Testis (tissue), 3 donors: ENCODE measurements around the gene SRRD. TPM values are rescaled to one million over a fixed set of nuclear protein-coding genes. Genes with fewer than 3 reads are reported as not detected.

Source experiments
- DNase-seq: peaks from one replicate; pipeline ENCODE4 v3.0.0-alpha.2; 2019
- H3K27ac ChIP-seq, 2 donors: fragments of 200-600 bp; sonication (generic); one replicate each; pipeline ENCODE4 v1.5.1; 2019
- H3K27me3 ChIP-seq: fragments of 200-600 bp; sonication (generic); one replicate; pipeline ENCODE4 v1.5.1; 2019
- H3K36me3 ChIP-seq: fragments of 200-600 bp; sonication (generic); one replicate; pipeline ENCODE4 v1.5.1; 2017; ENCODE audit warnings: low read depth; ENCODE audit errors: missing control alignments
- H3K4me1 ChIP-seq: fragments of 200-600 bp; sonication (generic); one replicate; pipeline ENCODE4 v1.5.1; 2019
- H3K4me3 ChIP-seq, 2 donors: fragments of 200-600 bp; sonication (generic); one replicate each; pipeline ENCODE4 v1.5.1; 2017 to 2019
- H3K9me3 ChIP-seq: fragments of 200-600 bp; sonication (generic); one replicate; pipeline ENCODE4 v1.5.1; 2017
- POLR2A ChIP-seq: fragments of 450-650 bp; IDR thresholded peaks from one replicate; pipeline ENCODE4 v1.6.1; 2017; ENCODE audit warnings: antibody characterized with exemption, mild to moderate bottlenecking, moderate library complexity
- WGBS, 2 donors: methylation state at CpG; one replicate each; pipeline ENCODE4 v1.1.5; 2018; 5-methylcytosine and 5-hydroxymethylcytosine counted together
- intact Hi-C: fragments of 100-400 bp; cut with DNase I; formaldehyde crosslinking; loops from one replicate; pipeline ENCODE4 v1.15.1; 2023; ENCODE audit warnings: low total_unique reads
- polyA plus RNA-seq: library from polyadenylated mRNA; stranded (reverse); fragments of 350-450 nt; fragmentation: Illumina TruSeq; extraction: RNeasy Lipid Tissue Mini Kit (QIAGEN cat#74804); gene quantifications from one replicate; pipeline ENCODE4 v1.2.3, GENCODE V29; 2014; ENCODE audit warnings: low read depth, low replicate concordance; ENCODE audit not compliant: insufficient read depth
- total RNA-seq, 2 donors: library from RNA; depleted of rRNA; stranded (reverse); fragments of >200 nt; gene quantifications; one replicate each; pipeline ENCODE4 v1.2.3, GENCODE V29; 2016
- TF ChIP-seq, protein P1 (sequence below), 3 experiments: fragments of 450-650 bp in 2 of 3; fragments of 200-600 bp in 1 of 3; sonication (generic) in 1 of 3; IDR thresholded peaks; one replicate each; pipeline ENCODE4 v1.5.1; 2016 to 2019; ENCODE audit warnings: antibody characterized with exemption in 3 of 3, mild to moderate bottlenecking in 2 of 3, moderate library complexity in 1 of 3

SRRD gene
- total and polyA plus RNA-seq, 3 donors from 2014 or later: 22.7 to 37.9 (median 27.2) TPM

DNA sequence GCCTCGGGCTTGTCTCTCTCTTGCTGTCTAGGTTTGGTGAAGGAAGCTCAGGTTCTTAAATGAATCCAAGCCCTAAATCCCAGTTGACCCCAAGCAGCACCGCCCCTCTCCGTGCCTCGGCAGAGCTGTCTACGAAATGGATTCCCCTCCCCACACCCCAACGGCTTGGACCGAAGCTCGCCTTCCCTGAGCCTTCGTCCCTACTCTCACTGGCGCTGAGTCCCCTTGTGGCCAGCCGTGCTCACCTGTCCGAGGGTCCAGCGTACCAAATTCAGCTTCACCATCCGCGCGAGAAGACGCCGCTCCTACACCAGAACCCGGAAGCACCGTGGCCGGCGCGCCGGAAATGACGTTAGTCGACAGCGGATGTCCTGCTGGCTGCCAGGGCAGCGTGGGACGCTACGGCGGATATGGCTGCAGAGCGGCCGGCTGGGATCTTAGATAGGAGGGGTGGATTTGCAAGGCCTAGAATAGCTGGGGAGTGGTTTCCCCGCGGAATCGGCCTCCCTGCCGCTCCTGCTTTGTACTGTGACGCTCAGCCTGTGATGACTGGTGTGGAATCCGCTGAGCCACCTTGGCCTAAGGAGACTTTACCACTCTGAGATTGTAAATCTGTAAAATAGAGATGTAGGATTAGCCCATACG is 28.6 kb downstream of the SRRD start, which contains the start of gene TFIP11:
Gene TFIP11 (minus strand): TSS at position 325 of the 645 bp plus-strand sequence. CDS start 2,201 bp downstream, outside the sequence.
- H3K4me1 ChIP-seq: peaks cover 11% of the 10 kb centered on the region
- H3K4me3 ChIP-seq: peak within 1 kb of the TSS; percentile 75 to 93
- intact Hi-C loops: no loop called here
- H3K36me3 ChIP-seq: no peaks in the 10 kb centered on the region
- no peaks in the 10 kb centered on the region for H3K9me3 ChIP-seq
- peak within 1 kb of the TSS; percentile 28 to 60 for H3K27ac ChIP-seq
- TF ChIP-seq POLR2A: no peak
- TF ChIP-seq, protein P1, sequence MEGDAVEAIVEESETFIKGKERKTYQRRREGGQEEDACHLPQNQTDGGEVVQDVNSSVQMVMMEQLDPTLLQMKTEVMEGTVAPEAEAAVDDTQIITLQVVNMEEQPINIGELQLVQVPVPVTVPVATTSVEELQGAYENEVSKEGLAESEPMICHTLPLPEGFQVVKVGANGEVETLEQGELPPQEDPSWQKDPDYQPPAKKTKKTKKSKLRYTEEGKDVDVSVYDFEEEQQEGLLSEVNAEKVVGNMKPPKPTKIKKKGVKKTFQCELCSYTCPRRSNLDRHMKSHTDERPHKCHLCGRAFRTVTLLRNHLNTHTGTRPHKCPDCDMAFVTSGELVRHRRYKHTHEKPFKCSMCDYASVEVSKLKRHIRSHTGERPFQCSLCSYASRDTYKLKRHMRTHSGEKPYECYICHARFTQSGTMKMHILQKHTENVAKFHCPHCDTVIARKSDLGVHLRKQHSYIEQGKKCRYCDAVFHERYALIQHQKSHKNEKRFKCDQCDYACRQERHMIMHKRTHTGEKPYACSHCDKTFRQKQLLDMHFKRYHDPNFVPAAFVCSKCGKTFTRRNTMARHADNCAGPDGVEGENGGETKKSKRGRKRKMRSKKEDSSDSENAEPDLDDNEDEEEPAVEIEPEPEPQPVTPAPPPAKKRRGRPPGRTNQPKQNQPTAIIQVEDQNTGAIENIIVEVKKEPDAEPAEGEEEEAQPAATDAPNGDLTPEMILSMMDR (IDR thresholded peaks at IDR 0.05): no peak
- 0 to 1% methylated on average over 30 to 40 of the region's 40 CpGs for WGBS, 2 donors
- DNase-seq: peak; percentile 98
- H3K27me3 ChIP-seq: no peaks in the 10 kb centered on the region

DNA sequence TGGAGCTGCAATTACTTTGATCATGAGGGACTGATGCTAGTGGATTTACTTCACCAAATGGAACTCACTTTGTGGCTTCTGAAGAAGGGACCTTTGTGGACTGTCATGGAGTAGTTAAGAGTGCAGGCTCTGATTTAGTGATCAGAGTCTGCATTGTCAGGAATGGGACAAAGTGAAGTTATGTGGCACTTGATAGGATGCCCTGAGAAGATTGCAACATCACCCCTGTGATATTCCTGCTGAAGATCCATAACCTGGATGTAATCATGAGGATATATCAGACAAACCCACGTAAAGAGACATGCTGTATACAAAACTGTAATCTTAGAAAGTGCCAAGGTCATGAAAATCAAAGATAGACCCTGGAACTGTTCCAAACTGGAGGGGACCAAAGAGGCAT is 30.2 kb downstream of the SRRD start:
- Histone ChIP-seq H3K4me1 (peaks cover 11% of the 10 kb centered on the region), H3K27me3 (no peaks in the 10 kb centered on the region), H3K4me3 (no peak overlapping the region), H3K9me3 (no peaks in the 10 kb centered on the region), H3K27ac (no peak overlapping the region), H3K36me3 (no peaks in the 10 kb centered on the region)
- intact Hi-C loops: no loop called here
- no peak for DNase-seq
- 47 to 58% methylated on average over 1 of the region's 1 CpG for WGBS, 2 donors
- no peak for TF ChIP-seq POLR2A
- TF ChIP-seq, protein P1 (IDR thresholded peaks at IDR 0.05): no peak

DNA sequence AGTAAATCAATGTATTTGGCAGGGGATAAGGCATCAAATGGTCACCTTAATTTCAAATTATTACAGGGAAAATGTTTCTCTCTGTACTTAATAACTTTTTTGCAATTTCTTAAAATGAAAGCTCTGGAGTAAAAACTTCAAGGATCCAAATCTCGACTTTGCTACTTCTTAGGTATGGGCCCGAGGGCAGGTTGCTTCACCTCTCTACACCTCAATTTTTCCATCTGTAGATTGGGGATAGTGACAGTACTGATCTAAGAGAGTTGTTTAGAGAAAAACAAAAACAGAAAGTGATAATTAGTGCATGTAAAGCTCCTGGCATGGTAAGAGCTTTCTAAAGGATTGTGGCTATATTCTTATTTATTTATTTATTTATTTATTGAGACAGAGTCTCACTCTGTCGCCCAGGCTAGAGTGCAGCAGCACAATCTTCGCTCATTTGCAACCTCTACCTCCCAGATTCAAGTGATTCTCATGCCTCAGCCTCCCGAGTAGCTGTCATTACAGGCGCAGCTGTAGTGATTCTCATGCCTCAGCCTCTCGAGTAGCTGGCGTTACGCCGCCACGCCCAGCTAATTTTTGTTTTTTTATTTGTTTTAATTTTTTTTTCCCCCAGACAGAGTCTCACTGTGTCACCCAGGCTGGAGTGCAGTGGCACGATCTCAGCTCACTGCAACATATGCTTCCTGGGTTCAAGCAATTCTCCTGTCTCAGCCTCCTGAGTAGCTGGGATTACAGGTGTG is 30.9 kb downstream of the SRRD start:
- DNase-seq: no peak
- WGBS, 2 donors: 93% methylated on average over 12 of the region's 12 CpGs

DNA sequence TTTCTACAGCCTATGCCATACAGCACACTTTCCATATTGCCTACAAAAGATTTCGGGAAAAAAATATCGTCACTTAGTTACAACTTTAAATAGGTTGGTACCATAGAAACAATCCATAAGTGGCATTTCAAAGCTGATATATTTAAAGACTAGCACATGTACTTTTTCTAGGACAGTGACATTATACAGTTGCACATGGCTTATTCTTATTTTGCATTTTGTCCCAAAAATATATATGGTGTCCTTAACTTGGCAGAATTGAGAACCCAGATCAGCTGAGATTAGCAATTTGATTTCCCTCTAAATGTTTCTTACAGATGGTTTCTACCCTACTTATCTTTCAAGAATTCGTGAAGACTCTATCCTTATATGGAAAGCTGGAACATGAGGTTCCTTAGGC is 32.3 kb downstream of the SRRD start:
- Histone ChIP-seq H3K9me3 (no peaks in the 10 kb centered on the region), H3K36me3 (no peaks in the 10 kb centered on the region), H3K27me3 (no peaks in the 10 kb centered on the region), H3K4me1 (peaks cover 11% of the 10 kb centered on the region), H3K27ac (no peak overlapping the region), H3K4me3 (no peak overlapping the region)
- 69 to 71% methylated on average over 3 of the region's 3 CpGs for WGBS, 2 donors
- TF ChIP-seq, protein P1 (IDR thresholded peaks at IDR 0.05): no peak
- TF ChIP-seq POLR2A: no peak
- intact Hi-C loops: no loop called here
- no peak for DNase-seq

More for the DNA sequence above, 30.9 kb downstream of the SRRD start:
- no peak overlapping the region for H3K27ac ChIP-seq
- H3K9me3 ChIP-seq: no peaks in the 10 kb centered on the region
- no peaks in the 10 kb centered on the region for H3K36me3 ChIP-seq
- intact Hi-C loops: no loop called here
- TF ChIP-seq, protein P1 (IDR thresholded peaks at IDR 0.05): no peak
- TF ChIP-seq POLR2A: no peak
- H3K4me3 ChIP-seq: no peak overlapping the region
- H3K27me3 ChIP-seq: no peaks in the 10 kb centered on the region
- H3K4me1 ChIP-seq: peaks cover 11% of the 10 kb centered on the region
